Astrocyte of the cerebellum (primary cell): ENCODE data around the gene TGFB1I1.

Source experiments
- DNase-seq: peaks from one replicate; pipeline ENCODE4 v3.0.0-alpha.2; 2011; ENCODE audit warnings: low read depth
- H3K4me3 ChIP-seq: 2 replicates; pipeline ENCODE4 v1.5.1; 2011; ENCODE audit warnings: mild to moderate bottlenecking, low read depth, low read length, moderate library complexity
- CTCF ChIP-seq: IDR thresholded peaks from 2 replicates; pipeline ENCODE4 v1.5.1; 2012; ENCODE audit warnings: low read length, low read depth, moderate library complexity, mild to moderate bottlenecking; ENCODE audit errors: missing control alignments
- in situ Hi-C: cut with HindIII; loops from 2 replicates; pipeline ENCODE4 v1.10.0; 2017; ENCODE audit warnings: low sequenced_read_pairs

The TGFB1I1 gene

GRCh38 chr16:31489298-31489564 is 17.3 kb downstream of the TGFB1I1 start:
- in situ Hi-C loops: no loop called here
- no peak for DNase-seq
- H3K4me3 ChIP-seq: no peak overlapping the region
- TF ChIP-seq CTCF: no peak

GRCh38 chr16:31489616-31490584 is 17.9 kb downstream of the TGFB1I1 start:
- in situ Hi-C loops: no loop called here
- H3K4me3 ChIP-seq: no peak overlapping the region
- no peak for DNase-seq
- no peak for TF ChIP-seq CTCF

GRCh38 chr16:31491778-31492418 is 19.9 kb downstream of the TGFB1I1 start:
- TF ChIP-seq CTCF: no peak
- no peak overlapping the region for H3K4me3 ChIP-seq
- in situ Hi-C loops: no loop called here
- no peak for DNase-seq

GRCh38 chr16:31493506-31494125 is 21.7 kb downstream of the TGFB1I1 start:
- in situ Hi-C loops: no loop called here
- no peak overlapping the region for H3K4me3 ChIP-seq
- no peak for DNase-seq
- no peak for TF ChIP-seq CTCF

GRCh38 chr16:31496670-31497069 is 24.7 kb downstream of the TGFB1I1 start:
- in situ Hi-C loops: no loop called here
- no peak overlapping the region for H3K4me3 ChIP-seq
- TF ChIP-seq CTCF: no peak
- no peak for DNase-seq

GRCh38 chr16:31498493-31498892 is 26.5 kb downstream of the TGFB1I1 start:
- H3K4me3 ChIP-seq: no peak overlapping the region
- no peak for DNase-seq
- in situ Hi-C loops: no loop called here
- no peak for TF ChIP-seq CTCF
